Keratinocyte (primary cell): ENCODE measurements around the gene TAL1. TPM values are rescaled to one million over a fixed set of nuclear protein-coding genes. Genes with fewer than 3 reads are reported as not detected.

Experiments used
- DNase-seq: peaks from one replicate; pipeline ENCODE4 v3.0.0-alpha.2; 2011; ENCODE audit warnings: low read depth, missing footprints, low spot score
- FAIRE-seq: peaks from 2 replicates; lab custom pipeline; 2011; peaks lifted over from hg19 to GRCh38; lab: Jason Lieb, UNC
- H2AFZ ChIP-seq: 2 replicates; pipeline ENCODE4 v1.6.0; 2012; ENCODE audit warnings: low read length, control low read depth, inconsistent platforms; ENCODE audit not compliant: control insufficient read depth
- H3K27ac ChIP-seq: 2 replicates; pipeline ENCODE4 v1.5.1; 2011; ENCODE audit warnings: low read length; ENCODE audit not compliant: control insufficient read depth, insufficient read depth
- H3K27me3 ChIP-seq: 3 replicates; pipeline ENCODE4 v1.6.0; 2011; ENCODE audit warnings: low read length; ENCODE audit not compliant: control insufficient read depth, insufficient read depth; ENCODE audit errors: extremely low read depth
- H3K36me3 ChIP-seq, 2 experiments: 2 replicates in 1 of 2; 3 replicates in 1 of 2; pipeline ENCODE4 v1.5.1; 2011; ENCODE audit warnings: low read length in 2 of 2, mild to moderate bottlenecking in 1 of 2; ENCODE audit not compliant: control insufficient read depth in 2 of 2, insufficient read depth in 2 of 2; ENCODE audit errors: extremely low read depth in 1 of 2
- H3K4me1 ChIP-seq: 3 replicates; pipeline ENCODE4 v1.5.1; 2011; ENCODE audit warnings: low read length; ENCODE audit not compliant: control insufficient read depth, insufficient read depth; ENCODE audit errors: extremely low read depth
- H3K4me2 ChIP-seq: 3 replicates; pipeline ENCODE4 v1.6.0; 2011; ENCODE audit warnings: low read depth, low read length; ENCODE audit not compliant: control insufficient read depth, insufficient read depth; ENCODE audit errors: extremely low read depth
- H3K4me3 ChIP-seq, 3 experiments: fragments of 200-600 bp in 1 of 3; sonication (generic) in 1 of 3; 2 replicates in 2 of 3; 3 replicates in 1 of 3; pipeline ENCODE4 v1.5.1; 2011 to 2016; ENCODE audit warnings: low read length in 3 of 3, mild to moderate bottlenecking in 3 of 3, control low read depth in 2 of 3, inconsistent platforms in 1 of 3, low read depth in 1 of 3, mixed read lengths in 1 of 3, mixed run types in 1 of 3, moderate library complexity in 1 of 3; ENCODE audit not compliant: control insufficient read depth in 2 of 3, insufficient read depth in 2 of 3; ENCODE audit errors: extremely low read depth in 1 of 3
- H3K79me2 ChIP-seq: 2 replicates; pipeline ENCODE4 v1.6.0; 2012; ENCODE audit warnings: low read length; ENCODE audit not compliant: control insufficient read depth, insufficient read depth
- H3K9ac ChIP-seq: 3 replicates; pipeline ENCODE4 v1.6.0; 2011; ENCODE audit warnings: low read length; ENCODE audit not compliant: control insufficient read depth, insufficient read depth; ENCODE audit errors: extremely low read depth
- H3K9me1 ChIP-seq: 3 replicates; pipeline ENCODE4 v1.6.0; 2011; ENCODE audit warnings: low read length; ENCODE audit not compliant: control insufficient read depth, insufficient read depth; ENCODE audit errors: extremely low read depth
- H3K9me3 ChIP-seq: 2 replicates; pipeline ENCODE4 v1.5.1; 2012; ENCODE audit warnings: low read depth, low read length; ENCODE audit not compliant: control insufficient read depth
- H4K20me1 ChIP-seq: 3 replicates; pipeline ENCODE4 v1.6.0; 2011; ENCODE audit warnings: low read length; ENCODE audit not compliant: control insufficient read depth, insufficient read depth; ENCODE audit errors: extremely low read depth
- EZH2 ChIP-seq: IDR thresholded peaks from one replicate; pipeline ENCODE4 v1.6.1; 2012; ENCODE audit warnings: inconsistent platforms, mild to moderate bottlenecking, low read length, moderate library complexity
- dilution Hi-C: fragments of 300-500 bp; cut with MboI; formaldehyde crosslinking; loops from one replicate; pipeline ENCODE4 v1.7.0; 2020; ENCODE audit warnings: low sequenced_read_pairs; ENCODE audit not compliant: extremely low pct_ligation_motif_present
- polyA plus RNA-seq, 5 experiments: library from polyadenylated mRNA; depleted of rRNA in 3 of 5; stranded (reverse) in 3 of 5; stranded (forward) in 1 of 5; unstranded in 1 of 5; fragments of >200 nt; gene quantifications; 1 replicate in 1 of 5; 2 replicates in 3 of 5; 3 replicates in 1 of 5; pipeline versions ENCODE4 v1.2.1 to v1.2.3, GENCODE V29; 2011 to 2012; ENCODE audit warnings: missing spikeins in 2 of 5, low read depth in 1 of 5, low replicate concordance in 1 of 5
- TF ChIP-seq, protein P1 (sequence below), 3 experiments: IDR thresholded peaks in 1 of 3; conservative IDR thresholded peaks in 1 of 3; optimal IDR thresholded peaks in 1 of 3; 2 replicates in 2 of 3; 3 replicates in 1 of 3; pipeline versions ENCODE3 to v1.5.1; 2011; ENCODE audit warnings: low read length in 3 of 3, mild to moderate bottlenecking in 3 of 3, moderate library complexity in 2 of 3, control low read depth in 1 of 3, inconsistent platforms in 1 of 3; ENCODE audit not compliant: insufficient read depth in 2 of 3; ENCODE audit errors: extremely low read depth in 1 of 3

The TAL1 gene
- polyA plus RNA-seq, 1 donor (not counting 4 experiments of a cell fraction or from before 2014, with no cell fraction given) = not detected

DNA sequence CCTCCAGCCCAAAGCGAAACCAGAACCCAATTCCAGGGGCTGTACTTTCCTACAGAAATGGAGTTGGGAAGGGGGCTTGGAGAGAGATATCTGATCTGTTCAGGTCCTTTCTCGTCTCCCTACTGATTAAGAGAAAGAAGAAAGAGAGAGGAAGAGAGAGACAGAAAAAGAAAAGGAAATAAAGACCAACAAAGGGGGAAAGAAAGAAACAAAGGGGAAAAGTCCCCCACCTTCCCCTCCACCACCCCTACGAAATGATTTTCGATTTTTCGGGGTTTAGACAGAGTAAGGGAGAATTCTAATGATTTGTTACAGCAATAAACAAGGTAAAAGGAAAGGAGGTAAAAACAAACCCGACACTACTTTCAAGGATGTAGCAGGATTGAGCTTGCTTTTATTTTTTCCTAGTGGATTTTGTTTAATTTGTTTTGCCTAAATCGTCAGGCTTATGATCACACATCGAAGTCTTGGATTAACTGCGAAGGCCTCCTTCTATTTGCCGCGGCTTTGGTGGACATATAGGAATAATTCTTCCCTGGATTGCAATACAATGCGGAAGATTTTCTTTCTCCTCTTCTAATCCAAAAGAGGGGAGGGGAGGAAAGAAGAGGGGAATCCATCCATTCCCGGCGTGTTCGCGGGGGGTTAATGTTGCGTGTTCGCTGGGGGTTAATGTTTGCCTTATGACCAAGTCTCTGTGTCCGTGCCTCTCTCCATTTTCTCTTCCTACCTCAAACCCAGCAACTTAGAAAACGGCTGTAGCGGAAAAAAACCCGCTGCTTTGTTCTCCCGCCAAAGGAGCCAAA, 1.9 kb downstream of the TAL1 start:
- FAIRE-seq (no peak), DNase-seq (no peak)
- Histone ChIP-seq H3K27me3 (peaks cover 94% of the 10 kb centered on the region), H3K4me1 (peaks cover 3% of the 10 kb centered on the region), H3K9me3 (no peaks in the 10 kb centered on the region), H3K9me1 (no peaks in the 10 kb centered on the region), H3K79me2 (no peaks in the 10 kb centered on the region), H3K27ac (no peak overlapping the region), H3K4me2 (no peak overlapping the region), H4K20me1 (peaks cover 12% of the 10 kb centered on the region), H3K36me3 (no peaks in the 10 kb centered on the region), H3K4me3 (no peak overlapping the region), H3K9ac (no peak overlapping the region), H2AFZ (no peak overlapping the region)
- dilution Hi-C loops = no loop called here
- peak; percentile 90 for TF ChIP-seq EZH2
- TF ChIP-seq, protein P1, sequence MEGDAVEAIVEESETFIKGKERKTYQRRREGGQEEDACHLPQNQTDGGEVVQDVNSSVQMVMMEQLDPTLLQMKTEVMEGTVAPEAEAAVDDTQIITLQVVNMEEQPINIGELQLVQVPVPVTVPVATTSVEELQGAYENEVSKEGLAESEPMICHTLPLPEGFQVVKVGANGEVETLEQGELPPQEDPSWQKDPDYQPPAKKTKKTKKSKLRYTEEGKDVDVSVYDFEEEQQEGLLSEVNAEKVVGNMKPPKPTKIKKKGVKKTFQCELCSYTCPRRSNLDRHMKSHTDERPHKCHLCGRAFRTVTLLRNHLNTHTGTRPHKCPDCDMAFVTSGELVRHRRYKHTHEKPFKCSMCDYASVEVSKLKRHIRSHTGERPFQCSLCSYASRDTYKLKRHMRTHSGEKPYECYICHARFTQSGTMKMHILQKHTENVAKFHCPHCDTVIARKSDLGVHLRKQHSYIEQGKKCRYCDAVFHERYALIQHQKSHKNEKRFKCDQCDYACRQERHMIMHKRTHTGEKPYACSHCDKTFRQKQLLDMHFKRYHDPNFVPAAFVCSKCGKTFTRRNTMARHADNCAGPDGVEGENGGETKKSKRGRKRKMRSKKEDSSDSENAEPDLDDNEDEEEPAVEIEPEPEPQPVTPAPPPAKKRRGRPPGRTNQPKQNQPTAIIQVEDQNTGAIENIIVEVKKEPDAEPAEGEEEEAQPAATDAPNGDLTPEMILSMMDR (optimal IDR thresholded peaks at IDR 0.05 in 1 of 3, IDR thresholded peaks at IDR 0.05 in 1 of 3, conservative IDR thresholded peaks at IDR 0.05 in 1 of 3; ENCODE audit: extremely low read depth in 1 of 3, insufficient read depth in 2 of 3, low read length in 3 of 3) = no peak

DNA sequence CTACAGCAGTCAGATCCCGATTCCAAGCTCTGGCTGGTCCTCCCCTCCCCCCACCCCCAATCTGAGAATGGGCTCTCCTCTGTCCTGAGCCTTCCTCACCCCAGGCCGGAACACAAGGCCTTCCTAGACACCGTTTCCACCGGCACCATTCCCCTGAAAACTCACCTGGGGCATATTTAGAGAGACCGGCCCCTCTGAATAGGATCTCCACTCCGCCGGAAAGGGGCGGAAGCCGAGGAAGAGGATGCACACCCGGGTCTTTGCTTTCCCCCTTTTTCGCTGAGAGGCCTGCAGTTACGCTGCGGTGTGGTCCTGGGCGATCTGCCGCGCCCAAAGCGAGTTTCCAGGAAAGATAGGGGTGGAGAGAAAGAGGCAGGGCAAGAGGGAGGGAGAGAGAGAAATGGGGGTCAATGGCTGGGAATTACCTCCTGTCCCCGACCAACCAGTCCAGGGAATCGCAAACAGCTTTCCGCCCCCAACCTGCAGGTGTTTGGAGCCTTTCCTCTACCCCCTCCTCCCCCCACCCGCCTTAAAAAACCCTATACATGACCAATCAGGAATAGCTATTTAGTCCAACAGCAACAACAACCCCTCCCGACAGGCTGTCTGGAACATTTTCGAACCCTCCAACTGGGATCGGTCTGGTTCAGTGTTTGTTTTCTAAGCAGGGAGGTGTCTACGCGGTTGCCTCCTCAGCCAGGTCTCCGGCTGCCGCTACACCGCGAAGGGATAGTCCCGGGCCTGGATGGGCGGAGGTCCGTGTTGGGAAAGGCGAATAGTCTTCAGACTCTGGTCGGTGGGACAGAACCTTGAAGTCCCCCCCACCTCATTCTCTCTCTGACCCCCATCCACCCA, 2.8 kb downstream of the TAL1 start:
- Histone ChIP-seq H3K9me3 (no peaks in the 10 kb centered on the region), H4K20me1 (peaks cover 12% of the 10 kb centered on the region), H3K4me3 (no peak overlapping the region), H3K9me1 (no peaks in the 10 kb centered on the region), H3K79me2 (no peaks in the 10 kb centered on the region), H2AFZ (no peak overlapping the region), H3K9ac (no peak overlapping the region), H3K4me2 (no peak overlapping the region), H3K4me1 (peaks cover 3% of the 10 kb centered on the region), H3K36me3 (no peaks in the 10 kb centered on the region), H3K27ac (no peak overlapping the region), H3K27me3 (peaks cover 98% of the 10 kb centered on the region)
- DNase-seq (no peak), FAIRE-seq (no peak)
- TF ChIP-seq EZH2 = peak; percentile 58
- TF ChIP-seq, protein P1 (optimal IDR thresholded peaks at IDR 0.05 in 1 of 3, IDR thresholded peaks at IDR 0.05 in 1 of 3, conservative IDR thresholded peaks at IDR 0.05 in 1 of 3; ENCODE audit: extremely low read depth in 1 of 3, insufficient read depth in 2 of 3, low read length in 3 of 3) = no peak
- dilution Hi-C loops = no loop called here
